ENCODE measurements around the gene PTPN2. TPM values are rescaled to one million over a fixed set of nuclear protein-coding genes. Genes with fewer than 3 reads are reported as not detected.
"Not testable (repeated sequence)": the region's sequence is repeated elsewhere in the genome, so short reads cannot be mapped to it uniquely, and the experiment has no call there.

Gene PTPN2
- total and polyA plus RNA-seq, 4 donors, result 47.8 to 79.9 (median 64.3) TPM

- DNase-seq (no peak), ATAC-seq (ENCODE audit: insufficient read depth, low FRiP score) (no peak)
- Histone ChIP-seq H3K27me3 (ENCODE audit: control insufficient read depth in 3 of 3, insufficient read depth in 3 of 3, low read length in 2 of 3) (no peaks in the 10 kb centered on the region), H3K9ac (ENCODE audit: insufficient read depth in 1 of 2, low read length in 2 of 2) (no peak overlapping the region), H3K36me3 (ENCODE audit: control insufficient read depth in 4 of 4, insufficient read depth in 4 of 4, low read length in 4 of 4) (no peaks in the 10 kb centered on the region), H3K27ac (ENCODE audit: low read depth in 1 of 2, low read length in 1 of 2) (no peak overlapping the region), H3K4me1 (ENCODE audit: control insufficient read depth in 5 of 5, insufficient read depth in 5 of 5, low read length in 5 of 5) (no peaks in the 10 kb centered on the region), H3K9me3 (ENCODE audit: control insufficient read depth in 4 of 4, insufficient read depth in 3 of 4, low read length in 3 of 4) (no peaks in the 10 kb centered on the region), H3K4me3 (no peak overlapping the region)
- no peak for TF ChIP-seq CTCF (IDR thresholded peaks at IDR 0.05; ENCODE audit: control extremely low read depth, extremely low read depth)
- WGBS, 2 donors, result 89 to 94% methylated on average over 11 of the region's 11 CpGs
Measured at GRCh38 chr18:12765586-12765985, 118.5 kb downstream of the PTPN2 start.

GRCh38 chr18:12765126-12765525, 118.9 kb downstream of the PTPN2 start:
- no peak overlapping the region for H3K9ac ChIP-seq (ENCODE audit: insufficient read depth in 1 of 2, low read length in 2 of 2)
- WGBS, 2 donors, result 79 to 90% methylated on average over 8 of the region's 8 CpGs
- DNase-seq (no peak), ATAC-seq (ENCODE audit: insufficient read depth, low FRiP score) (no peak)
- H3K4me1 ChIP-seq (ENCODE audit: control insufficient read depth in 5 of 5, insufficient read depth in 5 of 5, low read length in 5 of 5), result no peaks in the 10 kb centered on the region
- no peaks in the 10 kb centered on the region for H3K9me3 ChIP-seq (ENCODE audit: control insufficient read depth in 4 of 4, insufficient read depth in 3 of 4, low read length in 3 of 4)
- no peak for TF ChIP-seq CTCF (IDR thresholded peaks at IDR 0.05; ENCODE audit: control extremely low read depth, extremely low read depth)
- H3K27me3 ChIP-seq (ENCODE audit: control insufficient read depth in 3 of 3, insufficient read depth in 3 of 3, low read length in 2 of 3), result no peaks in the 10 kb centered on the region
- no peak overlapping the region for H3K27ac ChIP-seq (ENCODE audit: low read depth in 1 of 2, low read length in 1 of 2)
- no peak overlapping the region for H3K4me3 ChIP-seq
- no peaks in the 10 kb centered on the region for H3K36me3 ChIP-seq (ENCODE audit: control insufficient read depth in 4 of 4, insufficient read depth in 4 of 4, low read length in 4 of 4)

GRCh38 chr18:12758566-12758965, 125.5 kb downstream of the PTPN2 start:
- H3K9me3 ChIP-seq (ENCODE audit: control insufficient read depth in 4 of 4, insufficient read depth in 3 of 4, low read length in 3 of 4); H3K4me1 ChIP-seq (ENCODE audit: control insufficient read depth in 5 of 5, insufficient read depth in 5 of 5, low read length in 5 of 5); H3K4me3 ChIP-seq; H3K27ac ChIP-seq (ENCODE audit: low read depth in 1 of 2, low read length in 1 of 2); ATAC-seq (ENCODE audit: insufficient read depth, low FRiP score); DNase-seq; H3K27me3 ChIP-seq (ENCODE audit: control insufficient read depth in 3 of 3, insufficient read depth in 3 of 3, low read length in 2 of 3); H3K36me3 ChIP-seq (ENCODE audit: control insufficient read depth in 4 of 4, insufficient read depth in 4 of 4, low read length in 4 of 4); H3K9ac ChIP-seq (ENCODE audit: insufficient read depth in 1 of 2, low read length in 2 of 2): not testable (repeated sequence)
- 81 to 85% methylated on average over 3 of the region's 3 CpGs for WGBS, 2 donors

GRCh38 chr18:12756619-12757239, 127.3 kb downstream of the PTPN2 start:
- WGBS, 2 donors, result 95% methylated on average over 14 of the region's 14 CpGs
- not testable (repeated sequence) for H3K36me3 ChIP-seq (ENCODE audit: control insufficient read depth in 4 of 4, insufficient read depth in 4 of 4, low read length in 4 of 4); H3K4me3 ChIP-seq; H3K9ac ChIP-seq (ENCODE audit: insufficient read depth in 1 of 2, low read length in 2 of 2); H3K9me3 ChIP-seq (ENCODE audit: control insufficient read depth in 4 of 4, insufficient read depth in 3 of 4, low read length in 3 of 4); DNase-seq; H3K27me3 ChIP-seq (ENCODE audit: control insufficient read depth in 3 of 3, insufficient read depth in 3 of 3, low read length in 2 of 3); H3K27ac ChIP-seq (ENCODE audit: low read depth in 1 of 2, low read length in 1 of 2); H3K4me1 ChIP-seq (ENCODE audit: control insufficient read depth in 5 of 5, insufficient read depth in 5 of 5, low read length in 5 of 5); ATAC-seq (ENCODE audit: insufficient read depth, low FRiP score)

GRCh38 chr18:12755606-12756005, 128.4 kb downstream of the PTPN2 start:
- H3K9ac ChIP-seq (ENCODE audit: insufficient read depth in 1 of 2, low read length in 2 of 2); H3K27me3 ChIP-seq (ENCODE audit: control insufficient read depth in 3 of 3, insufficient read depth in 3 of 3, low read length in 2 of 3); DNase-seq; H3K4me3 ChIP-seq; H3K36me3 ChIP-seq (ENCODE audit: control insufficient read depth in 4 of 4, insufficient read depth in 4 of 4, low read length in 4 of 4); H3K27ac ChIP-seq (ENCODE audit: low read depth in 1 of 2, low read length in 1 of 2); H3K4me1 ChIP-seq (ENCODE audit: control insufficient read depth in 5 of 5, insufficient read depth in 5 of 5, low read length in 5 of 5); ATAC-seq (ENCODE audit: insufficient read depth, low FRiP score); H3K9me3 ChIP-seq (ENCODE audit: control insufficient read depth in 4 of 4, insufficient read depth in 3 of 4, low read length in 3 of 4): not testable (repeated sequence)
- WGBS, 2 donors, result 95 to 97% methylated on average over 6 of the region's 6 CpGs
